ENCODE measurements around the gene DKK2. TPM values are rescaled to one million over a fixed set of nuclear protein-coding genes. Genes with fewer than 3 reads are reported as not detected.

DKK2 gene
- total RNA-seq, 1 donor from 2014 or later = 3.3 TPM

DNA sequence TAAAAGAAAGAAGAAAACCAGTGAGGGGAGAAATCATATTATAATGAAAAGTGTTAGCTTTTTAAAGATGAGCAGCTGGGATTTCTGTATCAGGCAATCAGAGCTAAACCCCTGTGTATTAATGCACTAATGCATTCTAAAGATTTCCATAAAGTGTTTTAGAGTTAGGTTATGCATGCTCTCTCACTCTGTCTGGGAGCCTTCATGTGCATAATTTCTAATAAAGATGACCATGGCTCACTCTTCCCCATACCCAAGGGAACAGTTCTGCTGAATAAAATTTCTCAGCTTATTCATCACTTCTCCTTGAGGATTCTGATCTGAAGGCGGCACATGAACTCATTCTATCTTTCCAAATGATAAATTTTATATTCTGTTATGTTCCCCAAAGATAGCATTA lies 129.4 kb downstream of the DKK2 start:
- H3K4me3 ChIP-seq (ENCODE audit: insufficient read depth, low read depth, low read length) = no peak overlapping the region
- Mint-ChIP-seq H3K27ac (ENCODE audit: unreplicated experiment) (no peak overlapping the region), H3K4me3 (ENCODE audit: unreplicated experiment) (no peak overlapping the region), H3K4me1 (ENCODE audit: low read depth, unreplicated experiment) (no peaks in the 10 kb centered on the region), H3K27me3 (ENCODE audit: low read depth, unreplicated experiment) (peaks cover 3% of the 10 kb centered on the region), H3K9me3 (ENCODE audit: unreplicated experiment) (peaks cover 2% of the 10 kb centered on the region), H3K36me3 (ENCODE audit: low read depth, unreplicated experiment) (no peaks in the 10 kb centered on the region)
- no peak for DNase-seq (ENCODE audit: low read depth)
- no peaks in the 10 kb centered on the region for H3K27me3 ChIP-seq (ENCODE audit: insufficient read depth, low read length)
- no peak overlapping the region for H3K27ac ChIP-seq (ENCODE audit: low read depth, low read length)
- H3K9me3 ChIP-seq (ENCODE audit: insufficient read depth, low read depth, low read length) = no peaks in the 10 kb centered on the region
- H3K79me2 ChIP-seq (ENCODE audit: insufficient read depth, low read length) = no peaks in the 10 kb centered on the region
- H3K4me1 ChIP-seq (ENCODE audit: insufficient read depth, low read length) = no peaks in the 10 kb centered on the region
- H2AFZ ChIP-seq (ENCODE audit: low read depth, low read length) = no peak overlapping the region
- TF ChIP-seq, protein P1, sequence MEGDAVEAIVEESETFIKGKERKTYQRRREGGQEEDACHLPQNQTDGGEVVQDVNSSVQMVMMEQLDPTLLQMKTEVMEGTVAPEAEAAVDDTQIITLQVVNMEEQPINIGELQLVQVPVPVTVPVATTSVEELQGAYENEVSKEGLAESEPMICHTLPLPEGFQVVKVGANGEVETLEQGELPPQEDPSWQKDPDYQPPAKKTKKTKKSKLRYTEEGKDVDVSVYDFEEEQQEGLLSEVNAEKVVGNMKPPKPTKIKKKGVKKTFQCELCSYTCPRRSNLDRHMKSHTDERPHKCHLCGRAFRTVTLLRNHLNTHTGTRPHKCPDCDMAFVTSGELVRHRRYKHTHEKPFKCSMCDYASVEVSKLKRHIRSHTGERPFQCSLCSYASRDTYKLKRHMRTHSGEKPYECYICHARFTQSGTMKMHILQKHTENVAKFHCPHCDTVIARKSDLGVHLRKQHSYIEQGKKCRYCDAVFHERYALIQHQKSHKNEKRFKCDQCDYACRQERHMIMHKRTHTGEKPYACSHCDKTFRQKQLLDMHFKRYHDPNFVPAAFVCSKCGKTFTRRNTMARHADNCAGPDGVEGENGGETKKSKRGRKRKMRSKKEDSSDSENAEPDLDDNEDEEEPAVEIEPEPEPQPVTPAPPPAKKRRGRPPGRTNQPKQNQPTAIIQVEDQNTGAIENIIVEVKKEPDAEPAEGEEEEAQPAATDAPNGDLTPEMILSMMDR (IDR thresholded peaks at IDR 0.05; ENCODE audit: insufficient read depth, low read depth, low read length) = no peak
- H3K36me3 ChIP-seq (ENCODE audit: insufficient read depth, low read length) = no peaks in the 10 kb centered on the region
- H3K4me2 ChIP-seq (ENCODE audit: low read length) = no peak overlapping the region
- H4K20me1 ChIP-seq (ENCODE audit: insufficient read depth, low read length) = no peaks in the 10 kb centered on the region
- FAIRE-seq = no peak
- no peak overlapping the region for H3K9ac ChIP-seq (ENCODE audit: low read length)

DNA sequence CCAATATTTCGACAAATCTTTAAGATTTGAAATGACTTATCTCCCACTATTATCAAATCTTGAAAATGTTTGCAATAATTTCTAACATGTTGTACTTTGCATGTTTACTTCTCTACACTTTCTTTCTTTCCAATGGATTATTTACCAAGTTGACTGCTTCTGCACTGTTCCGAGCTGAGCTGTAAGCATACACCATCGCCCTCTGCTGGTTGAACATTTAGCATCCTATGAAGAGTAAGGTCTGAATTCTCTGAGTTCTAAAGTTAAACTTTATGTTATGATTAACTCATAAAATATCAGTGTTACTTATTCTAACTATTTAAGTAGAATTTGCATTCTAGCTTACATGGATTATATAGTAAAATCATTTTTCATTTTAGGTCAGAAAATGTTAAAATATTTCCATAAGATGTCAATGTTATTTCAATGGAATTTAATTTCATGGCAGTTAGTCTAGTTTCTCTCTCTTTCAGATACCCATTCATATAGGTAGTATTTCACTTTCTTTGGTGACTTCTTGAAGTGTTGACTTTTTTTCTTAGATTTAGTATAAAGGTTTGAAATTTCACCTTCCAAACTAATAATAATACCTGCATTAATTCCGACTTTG lies 137.4 kb downstream of the DKK2 start:
- Histone ChIP-seq H3K9ac (ENCODE audit: low read length) (no peak overlapping the region), H3K27ac (ENCODE audit: low read depth, low read length) (no peak overlapping the region), H3K36me3 (ENCODE audit: insufficient read depth, low read length) (no peaks in the 10 kb centered on the region), H3K4me2 (ENCODE audit: low read length) (no peak overlapping the region), H3K4me1 (ENCODE audit: insufficient read depth, low read length) (no peaks in the 10 kb centered on the region), H3K4me3 (ENCODE audit: insufficient read depth, low read depth, low read length) (no peak overlapping the region), H4K20me1 (ENCODE audit: insufficient read depth, low read length) (no peaks in the 10 kb centered on the region), H3K27me3 (ENCODE audit: insufficient read depth, low read length) (no peaks in the 10 kb centered on the region), H3K9me3 (ENCODE audit: insufficient read depth, low read depth, low read length) (no peaks in the 10 kb centered on the region), H2AFZ (ENCODE audit: low read depth, low read length) (no peak overlapping the region), H3K79me2 (ENCODE audit: insufficient read depth, low read length) (no peaks in the 10 kb centered on the region)
- H3K27me3 Mint-ChIP-seq (ENCODE audit: low read depth, unreplicated experiment) = peaks cover 2% of the 10 kb centered on the region
- TF ChIP-seq EZH2 (IDR thresholded peaks at IDR 0.05; ENCODE audit: insufficient read depth, low read length) = no peak
- TF ChIP-seq, protein P1 (IDR thresholded peaks at IDR 0.05; ENCODE audit: insufficient read depth, low read depth, low read length) = peak; percentile 81
- H3K27ac Mint-ChIP-seq (ENCODE audit: unreplicated experiment) = no peak overlapping the region
- no peak overlapping the region for H3K4me3 Mint-ChIP-seq (ENCODE audit: unreplicated experiment)
- DNase-seq (ENCODE audit: low read depth) = peak; percentile 25
- H3K9me3 Mint-ChIP-seq (ENCODE audit: unreplicated experiment) = peaks cover 3% of the 10 kb centered on the region
- FAIRE-seq = peak; percentile 67
- H3K4me1 Mint-ChIP-seq (ENCODE audit: low read depth, unreplicated experiment) = no peaks in the 10 kb centered on the region
- H3K36me3 Mint-ChIP-seq (ENCODE audit: low read depth, unreplicated experiment) = no peaks in the 10 kb centered on the region

DNA sequence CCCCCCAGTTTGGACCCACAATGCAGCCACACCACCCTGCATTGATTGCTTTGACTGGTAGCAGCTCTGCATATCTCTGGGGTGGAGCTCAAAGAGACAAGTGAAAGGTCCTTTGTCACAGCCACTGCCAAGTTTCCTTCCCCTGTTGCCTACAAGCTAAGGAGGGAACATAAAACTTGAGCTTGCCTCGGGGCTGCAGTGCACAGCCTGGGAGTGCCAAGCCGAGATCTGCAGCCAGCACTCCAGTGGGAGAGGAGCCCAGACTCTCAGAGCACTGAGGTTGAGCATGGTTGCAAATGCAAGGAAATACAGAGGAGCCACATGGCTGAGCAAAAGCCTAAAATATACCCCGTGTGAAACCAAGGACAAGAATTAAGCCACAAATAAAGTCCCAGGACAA lies 142.2 kb downstream of the DKK2 start:
- Histone ChIP-seq H3K9ac (ENCODE audit: low read length) (no peak overlapping the region), H3K27ac (ENCODE audit: low read depth, low read length) (no peak overlapping the region), H3K4me1 (ENCODE audit: insufficient read depth, low read length) (no peaks in the 10 kb centered on the region), H3K36me3 (ENCODE audit: insufficient read depth, low read length) (no peaks in the 10 kb centered on the region), H3K27me3 (ENCODE audit: insufficient read depth, low read length) (no peaks in the 10 kb centered on the region), H2AFZ (ENCODE audit: low read depth, low read length) (no peak overlapping the region), H3K4me2 (ENCODE audit: low read length) (no peak overlapping the region), H3K4me3 (ENCODE audit: insufficient read depth, low read depth, low read length) (no peak overlapping the region), H3K9me3 (ENCODE audit: insufficient read depth, low read depth, low read length) (no peaks in the 10 kb centered on the region), H4K20me1 (ENCODE audit: insufficient read depth, low read length) (no peaks in the 10 kb centered on the region), H3K79me2 (ENCODE audit: insufficient read depth, low read length) (no peaks in the 10 kb centered on the region)
- DNase-seq (ENCODE audit: low read depth) = no peak
- Mint-ChIP-seq H3K27me3 (ENCODE audit: low read depth, unreplicated experiment) (peaks cover 2% of the 10 kb centered on the region), H3K27ac (ENCODE audit: unreplicated experiment) (no peak overlapping the region), H3K9me3 (ENCODE audit: unreplicated experiment) (no peaks in the 10 kb centered on the region), H3K4me1 (ENCODE audit: low read depth, unreplicated experiment) (no peaks in the 10 kb centered on the region), H3K4me3 (ENCODE audit: unreplicated experiment) (no peak overlapping the region), H3K36me3 (ENCODE audit: low read depth, unreplicated experiment) (no peaks in the 10 kb centered on the region)
- TF ChIP-seq, protein P1 (IDR thresholded peaks at IDR 0.05; ENCODE audit: insufficient read depth, low read depth, low read length) = no peak
- no peak for TF ChIP-seq EZH2 (IDR thresholded peaks at IDR 0.05; ENCODE audit: insufficient read depth, low read length)
- FAIRE-seq = no peak

All from astrocyte (in vitro differentiated cells and primary cell).